ENCODE results near the gene LCN15. TPM values are rescaled to one million over a fixed set of nuclear protein-coding genes. Genes with fewer than 3 reads are reported as not detected.
"Not testable (repeated sequence)": the region's sequence is repeated elsewhere in the genome, so short reads cannot be mapped to it uniquely, and the experiment has no call there.

Gene LCN15
- total RNA-seq, 1 experiment from 2014 or later: 0.05 TPM

DNA sequence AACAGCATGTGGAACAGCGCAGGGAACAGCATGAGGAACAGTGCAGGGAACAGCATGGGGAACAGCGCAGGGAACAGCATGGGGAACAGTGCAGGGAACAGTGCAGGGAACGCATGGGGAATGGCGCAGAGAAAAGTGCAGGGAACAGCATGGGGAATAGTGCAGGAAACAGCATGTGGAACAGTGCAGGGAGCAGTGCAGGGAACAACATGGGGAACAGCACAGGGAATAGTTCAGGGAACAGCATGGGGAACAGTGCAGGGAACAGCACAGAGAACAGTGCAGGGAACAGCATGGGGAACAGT is 8.2 kb downstream of the LCN15 start:
- no peaks in the 10 kb centered on the region for H3K27me3 ChIP-seq (ENCODE audit: control insufficient read depth, insufficient read depth, low read length)

GRCh38 chr9:136755302-136756133 is 8.8 kb downstream of the LCN15 start:
- H3K36me3 ChIP-seq (ENCODE audit: control insufficient read depth, insufficient read depth, low read length); ATAC-seq; H3K27ac ChIP-seq (ENCODE audit: low read length); H3K27me3 ChIP-seq (ENCODE audit: control insufficient read depth, insufficient read depth, low read length); H3K4me1 ChIP-seq (ENCODE audit: control insufficient read depth, insufficient read depth, low read length); BruUV-seq (replicated peaks); CTCF ChIA-PET; POLR2A ChIA-PET; H3K4me3 ChIP-seq (ENCODE audit: low read depth in 2 of 2, low read length in 2 of 2); DNase-seq (ENCODE audit: low read depth, low spot score); intact Hi-C loops (cut with micrococcal nuclease; ENCODE audit: unreplicated experiment); in situ Hi-C loops (cut with HindIII; ENCODE audit: low pct_unique_long_range_greater_than_20kb, low sequenced_read_pairs); H3K9me3 ChIP-seq (ENCODE audit: control insufficient read depth, insufficient read depth, low read depth, low read length): not testable (repeated sequence)

More for the DNA sequence above, 8.2 kb downstream of the LCN15 start:
- Histone ChIP-seq H3K27ac (ENCODE audit: low read length) (no peak overlapping the region), H3K36me3 (ENCODE audit: control insufficient read depth, insufficient read depth, low read length) (no peaks in the 10 kb centered on the region), H3K9me3 (ENCODE audit: control insufficient read depth, insufficient read depth, low read depth, low read length) (no peaks in the 10 kb centered on the region), H3K4me1 (ENCODE audit: control insufficient read depth, insufficient read depth, low read length) (0 out of 2 replicates have a peak, but pooled peaks cover 3% of the 10 kb centered on the region), H3K4me3 (ENCODE audit: low read depth in 2 of 2, low read length in 2 of 2) (no peak overlapping the region)
- no TSS peak for BruUV-seq (replicated peaks)
- ATAC-seq: no peak
- DNase-seq (ENCODE audit: low read depth, low spot score): no peak
- ChIA-PET CTCF (no interaction called here), POLR2A (no interaction called here)
- TF ChIP-seq SIN3A (IDR thresholded peaks at IDR 0.05; ENCODE audit: borderline replicate concordance, insufficient read depth, low read depth, low read length): no peak
- TF ChIP-seq, protein P1, sequence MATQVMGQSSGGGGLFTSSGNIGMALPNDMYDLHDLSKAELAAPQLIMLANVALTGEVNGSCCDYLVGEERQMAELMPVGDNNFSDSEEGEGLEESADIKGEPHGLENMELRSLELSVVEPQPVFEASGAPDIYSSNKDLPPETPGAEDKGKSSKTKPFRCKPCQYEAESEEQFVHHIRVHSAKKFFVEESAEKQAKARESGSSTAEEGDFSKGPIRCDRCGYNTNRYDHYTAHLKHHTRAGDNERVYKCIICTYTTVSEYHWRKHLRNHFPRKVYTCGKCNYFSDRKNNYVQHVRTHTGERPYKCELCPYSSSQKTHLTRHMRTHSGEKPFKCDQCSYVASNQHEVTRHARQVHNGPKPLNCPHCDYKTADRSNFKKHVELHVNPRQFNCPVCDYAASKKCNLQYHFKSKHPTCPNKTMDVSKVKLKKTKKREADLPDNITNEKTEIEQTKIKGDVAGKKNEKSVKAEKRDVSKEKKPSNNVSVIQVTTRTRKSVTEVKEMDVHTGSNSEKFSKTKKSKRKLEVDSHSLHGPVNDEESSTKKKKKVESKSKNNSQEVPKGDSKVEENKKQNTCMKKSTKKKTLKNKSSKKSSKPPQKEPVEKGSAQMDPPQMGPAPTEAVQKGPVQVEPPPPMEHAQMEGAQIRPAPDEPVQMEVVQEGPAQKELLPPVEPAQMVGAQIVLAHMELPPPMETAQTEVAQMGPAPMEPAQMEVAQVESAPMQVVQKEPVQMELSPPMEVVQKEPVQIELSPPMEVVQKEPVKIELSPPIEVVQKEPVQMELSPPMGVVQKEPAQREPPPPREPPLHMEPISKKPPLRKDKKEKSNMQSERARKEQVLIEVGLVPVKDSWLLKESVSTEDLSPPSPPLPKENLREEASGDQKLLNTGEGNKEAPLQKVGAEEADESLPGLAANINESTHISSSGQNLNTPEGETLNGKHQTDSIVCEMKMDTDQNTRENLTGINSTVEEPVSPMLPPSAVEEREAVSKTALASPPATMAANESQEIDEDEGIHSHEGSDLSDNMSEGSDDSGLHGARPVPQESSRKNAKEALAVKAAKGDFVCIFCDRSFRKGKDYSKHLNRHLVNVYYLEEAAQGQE (IDR thresholded peaks at IDR 0.05; ENCODE audit: insufficient read depth in 1 of 2, low read depth in 2 of 2, low read length in 1 of 2): no peak
- TF ChIP-seq CTCF (IDR thresholded peaks at IDR 0.05): no peak
- TF ChIP-seq TCF7L2 (IDR thresholded peaks at IDR 0.05; ENCODE audit: low read depth, low read length): no peak
- no peak for TF ChIP-seq POLR2AphosphoS5 (IDR thresholded peaks at IDR 0.05; ENCODE audit: low read depth, low read length)
- intact Hi-C loops (cut with micrococcal nuclease; ENCODE audit: unreplicated experiment) (no loop called here), in situ Hi-C loops (cut with HindIII; ENCODE audit: low pct_unique_long_range_greater_than_20kb, low sequenced_read_pairs) (no loop called here)

GRCh38 chr9:136754626-136755301 is 9.6 kb downstream of the LCN15 start:
- Histone ChIP-seq H3K27me3 (ENCODE audit: control insufficient read depth, insufficient read depth, low read length) (no peaks in the 10 kb centered on the region), H3K36me3 (ENCODE audit: control insufficient read depth, insufficient read depth, low read length) (no peaks in the 10 kb centered on the region), H3K9me3 (ENCODE audit: control insufficient read depth, insufficient read depth, low read depth, low read length) (no peaks in the 10 kb centered on the region), H3K4me1 (ENCODE audit: control insufficient read depth, insufficient read depth, low read length) (no peaks in the 10 kb centered on the region), H3K27ac (ENCODE audit: low read length) (no peak overlapping the region), H3K4me3 (ENCODE audit: low read depth in 2 of 2, low read length in 2 of 2) (no peak overlapping the region)
- BruUV-seq (replicated peaks): no TSS peak
- no peak for TF ChIP-seq TCF7L2 (IDR thresholded peaks at IDR 0.05; ENCODE audit: low read depth, low read length)
- no peak for DNase-seq (ENCODE audit: low read depth, low spot score)
- ChIA-PET POLR2A (no interaction called here), CTCF (no interaction called here)
- ATAC-seq: no peak
- in situ Hi-C loops (cut with HindIII; ENCODE audit: low pct_unique_long_range_greater_than_20kb, low sequenced_read_pairs) (no loop called here), intact Hi-C loops (cut with micrococcal nuclease; ENCODE audit: unreplicated experiment) (no loop called here)

All from Panc1 (cell line).